AG09309 (cell line): ENCODE measurements around the gene ZNF254.
"Not testable (repeated sequence)": the region's sequence is repeated elsewhere in the genome, so short reads cannot be mapped to it uniquely, and the experiment has no call there.

Experiments used
- DNase-seq: peaks from one replicate; pipeline ENCODE4 v3.0.0-alpha.2; 2010; ENCODE audit warnings: low read depth
- H3K4me3 ChIP-seq: 2 replicates; pipeline ENCODE4 v1.5.1; 2011; ENCODE audit warnings: mild to moderate bottlenecking, low read depth, low read length, moderate library complexity; ENCODE audit not compliant: control insufficient read depth
- CTCF ChIP-seq: IDR thresholded peaks from 2 replicates; pipeline ENCODE4 v1.5.1; 2011; ENCODE audit warnings: mild to moderate bottlenecking, low read depth, low read length, inconsistent platforms; ENCODE audit not compliant: insufficient read depth, control insufficient read depth; ENCODE audit errors: missing control alignments

The ZNF254 gene

GRCh38 chr19:24081056-24081455 is 5.9 kb upstream of the ZNF254 start:
- DNase-seq = no peak
- TF ChIP-seq CTCF = no peak
- H3K4me3 ChIP-seq = no peak overlapping the region

GRCh38 chr19:24098359-24098758 is 11.4 kb downstream of the ZNF254 start:
- no peak for TF ChIP-seq CTCF
- no peak for DNase-seq
- H3K4me3 ChIP-seq = no peak overlapping the region

- no peak overlapping the region for H3K4me3 ChIP-seq
- DNase-seq = no peak
- TF ChIP-seq CTCF = no peak
Observed at GRCh38 chr19:24099829-24100228, 12.8 kb downstream of the ZNF254 start.

GRCh38 chr19:24100597-24100996 is 13.6 kb downstream of the ZNF254 start:
- not testable (repeated sequence) for H3K4me3 ChIP-seq, DNase-seq

- no peak for TF ChIP-seq CTCF
- H3K4me3 ChIP-seq = no peak overlapping the region
- no peak for DNase-seq
Observed at GRCh38 chr19:24101459-24102115, 14.6 kb downstream of the ZNF254 start.

GRCh38 chr19:24127601-24128000 is 40.6 kb downstream of the ZNF254 start:
- DNase-seq = no peak
- TF ChIP-seq CTCF = no peak
- H3K4me3 ChIP-seq = no peak overlapping the region

GRCh38 chr19:24140099-24140498 is 53.1 kb downstream of the ZNF254 start:
- peak; percentile 31 for DNase-seq
- no peak overlapping the region for H3K4me3 ChIP-seq
- TF ChIP-seq CTCF = no peak
